Ramos (cell line): Measurements from ENCODE around the gene C1orf53.

ENCODE experiments used
- in situ Hi-C: fragments of 300-500 bp; cut with MboI; formaldehyde crosslinking; loops from one replicate; pipeline ENCODE4 v1.14.3; 2022; ENCODE audit warnings: low sequenced_read_pairs; ENCODE audit not compliant: unreplicated experiment

The C1orf53 gene

DNA sequence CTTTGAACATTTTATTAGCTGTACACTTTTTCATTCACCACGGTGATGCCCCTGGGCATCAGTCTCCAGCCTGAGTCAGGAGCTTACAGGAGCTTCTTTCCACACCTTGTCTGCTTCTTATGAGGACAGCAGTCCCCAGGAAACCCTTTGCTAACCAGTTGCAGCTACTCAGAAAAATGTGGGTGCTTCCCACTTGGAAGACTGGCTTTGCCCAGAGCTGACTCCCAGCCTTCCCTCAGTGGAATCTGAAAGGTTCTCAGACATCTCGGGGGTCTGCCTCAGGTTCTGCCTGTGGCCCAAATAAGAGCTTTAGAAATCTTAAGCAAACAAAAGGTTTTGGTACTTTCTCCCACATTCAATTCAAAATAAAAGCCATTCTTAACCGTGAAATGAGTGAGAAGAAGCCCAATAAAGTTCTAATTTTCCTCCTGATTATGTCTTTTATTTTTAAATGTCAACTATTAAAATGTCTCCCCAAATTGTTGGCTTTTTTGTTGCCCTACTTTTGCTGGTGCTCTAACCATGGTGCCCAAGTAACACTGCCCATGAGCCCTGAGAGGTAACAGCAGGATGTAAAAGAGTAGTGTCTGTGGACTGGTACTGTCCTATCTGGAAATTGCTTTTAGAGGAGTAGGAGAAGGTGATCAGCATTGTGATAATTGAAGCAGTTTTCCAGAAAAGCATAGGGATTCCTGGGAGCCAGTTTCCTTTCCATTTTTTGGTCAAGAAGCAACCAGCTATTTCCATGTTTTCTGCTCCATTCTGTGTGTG, 5.6 kb downstream of the C1orf53 start:
- in situ Hi-C loops = no loop called here

GRCh38 chr1:197908716-197909220, 6.3 kb downstream of the C1orf53 start:
- in situ Hi-C loops = no loop called here

GRCh38 chr1:197909384-197909783, 7.0 kb downstream of the C1orf53 start:
- in situ Hi-C loops = no loop called here

GRCh38 chr1:197910120-197910991, 7.9 kb downstream of the C1orf53 start:
- in situ Hi-C loops = loop anchor here (10.0 kb wide), 1 partner anchor 386 kb away; no protein-coding TSS in a partner anchor

GRCh38 chr1:197911111-197911856, 8.9 kb downstream of the C1orf53 start:
- in situ Hi-C loops = loop anchor here (10.0 kb wide), 1 partner anchor 386 kb away; no protein-coding TSS in a partner anchor

DNA sequence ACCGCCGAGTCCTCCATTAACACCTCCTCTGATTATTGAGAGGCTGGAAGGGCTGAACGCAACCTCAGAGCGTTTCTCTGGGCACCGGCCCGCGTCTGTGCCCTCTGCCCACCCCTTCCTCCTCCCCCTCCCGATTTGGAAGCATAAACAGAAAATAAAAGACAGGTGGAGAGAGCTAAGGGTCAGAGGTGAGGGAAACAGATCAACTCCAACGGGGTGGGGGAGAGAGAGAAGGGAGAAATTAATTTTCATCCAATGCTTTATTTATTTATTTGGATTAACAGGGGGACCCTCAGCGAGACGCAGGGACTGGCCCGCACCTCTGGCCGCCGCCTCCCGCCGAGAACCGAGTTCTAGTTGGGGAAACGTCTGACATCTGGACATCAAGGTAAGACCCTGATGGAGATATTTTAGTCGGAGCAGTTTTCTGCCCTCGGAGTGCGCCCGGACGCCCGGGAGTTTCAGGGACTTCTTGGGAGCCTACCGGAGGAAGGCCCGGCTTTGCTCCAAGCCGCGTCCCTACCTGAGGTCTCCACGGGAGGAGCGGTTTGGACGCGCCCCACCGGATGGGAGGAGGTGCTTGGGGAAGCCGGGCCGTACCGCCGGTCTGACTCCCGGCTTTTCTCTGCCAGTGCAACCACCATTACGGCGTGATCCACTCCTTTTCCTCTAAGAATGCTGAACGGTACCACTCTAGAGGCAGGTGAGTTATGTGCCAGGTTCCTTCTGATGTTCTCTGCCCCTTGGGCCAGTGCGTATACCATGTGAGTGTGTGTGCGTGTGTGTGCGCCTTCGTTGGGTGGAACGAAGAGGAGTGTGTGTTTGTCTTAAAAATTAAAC, 9.6 kb downstream of the C1orf53 start:
- in situ Hi-C loops = loop anchor here (10.0 kb wide), 1 partner anchor 387 kb away; no protein-coding TSS in a partner anchor

- in situ Hi-C loops = loop anchor here (10.0 kb wide), 1 partner anchor 388 kb away; no protein-coding TSS in a partner anchor
Observed at GRCh38 chr1:197912739-197913494, 10.5 kb downstream of the C1orf53 start.

DNA sequence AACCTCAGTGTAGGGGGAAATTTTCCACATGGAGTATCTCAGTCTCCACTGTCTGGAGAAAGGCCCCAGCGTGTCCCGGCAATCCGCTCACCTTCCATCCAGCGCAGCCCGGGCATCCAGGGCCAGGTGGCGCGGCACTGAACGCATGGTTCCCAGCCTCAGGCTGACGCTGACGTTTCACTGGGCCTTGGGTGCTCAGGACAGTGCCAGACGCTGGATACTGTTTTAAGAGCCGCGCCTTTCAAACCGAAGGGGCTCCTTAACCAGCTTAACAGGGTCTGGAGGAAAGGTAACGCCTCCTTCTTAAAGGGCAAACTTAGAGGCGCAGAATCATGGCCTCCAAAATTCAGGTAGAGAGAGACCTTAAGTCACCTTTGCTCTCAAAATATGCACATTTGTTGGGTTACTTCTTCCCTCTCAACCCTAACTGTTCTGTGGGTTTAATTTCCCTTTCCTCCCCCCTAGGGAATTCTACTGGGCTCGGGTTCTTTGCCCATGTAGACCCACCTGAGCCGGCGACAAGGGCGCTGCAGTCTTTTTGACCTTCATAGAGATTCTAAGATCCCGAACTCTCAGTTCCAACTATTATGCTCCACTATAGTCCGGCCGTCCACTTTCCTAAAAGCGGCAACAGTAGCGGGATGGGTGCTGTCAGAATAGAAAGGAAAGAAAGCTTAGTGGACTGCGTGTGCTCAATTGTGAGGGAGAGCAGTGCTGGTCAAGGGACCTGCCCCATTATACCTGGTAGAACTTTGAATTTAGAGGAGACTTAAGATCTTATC, 11.3 kb downstream of the C1orf53 start:
- in situ Hi-C loops = loop anchor here (10.0 kb wide), 1 partner anchor 389 kb away; no protein-coding TSS in a partner anchor

- in situ Hi-C loops = loop anchor here (10.0 kb wide), 1 partner anchor 390 kb away; no protein-coding TSS in a partner anchor
Observed at GRCh38 chr1:197914510-197914909, 12.1 kb downstream of the C1orf53 start.

- in situ Hi-C loops = loop anchor here (10.0 kb wide), 1 partner anchor 391 kb away; no protein-coding TSS in a partner anchor
Observed at GRCh38 chr1:197915260-197915861, 12.9 kb downstream of the C1orf53 start.

DNA sequence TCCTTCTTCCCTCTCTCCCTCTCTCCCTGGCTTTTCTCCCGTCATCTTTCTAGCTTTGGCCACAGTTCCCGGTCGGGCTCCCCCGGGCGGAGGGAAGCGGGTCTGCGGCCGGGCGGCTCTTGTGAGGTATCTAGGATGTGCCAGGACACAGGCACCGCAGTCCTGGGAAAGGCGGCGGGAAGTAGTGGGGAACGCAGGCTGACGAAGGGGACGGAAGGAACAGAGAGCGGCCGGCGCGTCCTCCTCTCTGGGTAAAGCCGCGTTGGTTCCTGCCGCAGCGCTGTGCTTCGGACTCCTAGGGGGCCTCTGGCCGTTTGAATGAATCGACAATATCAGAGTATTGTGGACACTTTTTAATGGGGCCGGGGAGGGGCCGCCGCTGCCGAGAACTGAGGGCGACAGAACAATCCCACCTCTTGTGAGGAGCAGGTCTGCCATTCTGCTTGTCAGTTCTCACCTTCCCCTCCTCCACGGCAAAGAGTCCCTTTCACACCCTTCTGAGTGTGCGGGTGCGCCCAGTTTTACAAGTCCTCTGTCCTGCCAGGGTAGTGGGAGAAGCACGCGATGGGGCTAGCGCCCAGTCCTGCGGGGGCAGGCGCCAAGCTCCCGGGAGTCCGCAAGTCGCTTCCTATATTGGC, 13.6 kb downstream of the C1orf53 start:
- in situ Hi-C loops = loop anchor here (10.0 kb wide), 1 partner anchor 391 kb away; no protein-coding TSS in a partner anchor

GRCh38 chr1:197916500-197916983, 14.1 kb downstream of the C1orf53 start:
- in situ Hi-C loops = loop anchor here (10.0 kb wide), 1 partner anchor 392 kb away; no protein-coding TSS in a partner anchor

- in situ Hi-C loops = loop anchor here (10.0 kb wide), 1 partner anchor 393 kb away; no protein-coding TSS in a partner anchor
Observed at GRCh38 chr1:197917805-197918651, 15.6 kb downstream of the C1orf53 start.

GRCh38 chr1:197918807-197919345, 16.4 kb downstream of the C1orf53 start:
- in situ Hi-C loops = loop anchor here (10.0 kb wide), 1 partner anchor 394 kb away; no protein-coding TSS in a partner anchor
